ENCODE measurements around the gene RAB11FIP3.
A peak's percentile ranks its signal among the peaks of the same experiment; 100 is the strongest.
"Not testable (repeated sequence)": the region's sequence is repeated elsewhere in the genome, so short reads cannot be mapped to it uniquely, and the experiment has no call there.

The RAB11FIP3 gene

DNA sequence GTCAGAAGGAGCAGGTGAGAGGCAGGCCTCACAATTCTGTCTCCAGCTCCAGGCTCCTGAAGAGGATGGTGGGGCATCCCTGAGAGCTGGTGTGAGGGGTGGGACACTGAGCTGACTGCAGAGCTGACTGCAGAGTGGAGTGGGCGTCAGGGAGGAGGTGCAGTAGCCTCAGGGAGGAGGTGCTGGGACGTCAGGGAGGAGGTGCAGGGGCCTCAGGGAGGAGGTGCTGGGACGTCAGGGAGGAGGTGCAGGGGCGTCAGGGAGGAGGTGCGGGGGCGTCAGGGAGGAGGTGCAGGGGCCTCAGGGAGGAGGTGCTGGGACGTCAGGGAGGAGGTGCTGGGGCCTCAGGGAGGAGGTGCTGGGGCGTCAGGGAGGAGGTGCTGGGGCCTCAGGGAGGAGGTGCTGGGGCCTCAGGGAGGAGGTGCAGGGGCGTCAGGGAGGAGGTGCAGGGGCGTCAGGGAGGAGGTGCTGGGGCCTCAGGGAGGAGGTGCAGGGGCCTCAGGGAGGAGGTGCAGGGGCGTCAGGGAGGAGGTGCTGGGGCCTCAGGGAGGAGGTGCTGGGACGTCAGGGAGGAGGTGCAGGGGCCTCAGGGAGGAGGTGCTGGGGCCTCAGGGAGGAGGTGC, 41.9 kb downstream of the RAB11FIP3 start:
- not testable (repeated sequence) for DNase-seq

DNA sequence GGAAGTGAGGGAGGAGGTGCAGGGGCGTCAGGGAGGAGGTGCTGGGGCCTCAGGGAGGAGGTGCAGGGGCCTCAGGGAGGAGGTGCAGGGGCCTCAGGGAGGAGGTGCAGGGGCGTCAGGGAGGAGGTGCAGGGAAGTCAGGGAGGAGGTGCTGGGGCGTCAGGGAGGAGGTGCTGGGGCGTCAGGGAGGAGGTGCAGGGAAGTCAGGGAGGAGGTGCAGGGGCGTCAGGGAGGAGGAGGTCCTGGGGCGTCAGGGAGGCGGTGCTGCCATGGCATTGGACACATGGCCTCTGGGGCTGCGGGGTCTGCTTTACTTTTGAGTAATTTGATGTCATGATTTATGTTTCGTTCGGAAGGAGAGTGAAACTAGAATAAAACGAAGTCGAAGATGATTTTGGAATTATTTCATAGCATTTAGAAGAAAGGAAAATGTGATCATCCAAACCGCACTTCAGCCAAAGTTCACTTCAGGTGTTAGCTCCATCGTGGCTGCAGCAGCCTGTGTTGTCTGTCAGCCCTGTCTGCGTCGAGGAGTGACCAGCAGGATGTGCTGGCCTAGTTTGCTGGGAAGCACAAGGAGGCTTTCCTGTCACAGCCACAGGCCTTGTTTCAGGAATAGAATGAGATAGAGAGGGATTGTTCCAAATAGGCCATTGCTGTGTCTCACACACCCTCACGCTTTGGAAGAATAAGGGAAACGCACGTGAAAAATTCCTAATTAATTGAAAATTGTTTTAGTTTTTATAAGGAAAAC, 42.8 kb downstream of the RAB11FIP3 start:
- no peak for DNase-seq

GRCh38 chr16:469459-469858, 44.0 kb downstream of the RAB11FIP3 start:
- DNase-seq: not testable (repeated sequence)

DNA sequence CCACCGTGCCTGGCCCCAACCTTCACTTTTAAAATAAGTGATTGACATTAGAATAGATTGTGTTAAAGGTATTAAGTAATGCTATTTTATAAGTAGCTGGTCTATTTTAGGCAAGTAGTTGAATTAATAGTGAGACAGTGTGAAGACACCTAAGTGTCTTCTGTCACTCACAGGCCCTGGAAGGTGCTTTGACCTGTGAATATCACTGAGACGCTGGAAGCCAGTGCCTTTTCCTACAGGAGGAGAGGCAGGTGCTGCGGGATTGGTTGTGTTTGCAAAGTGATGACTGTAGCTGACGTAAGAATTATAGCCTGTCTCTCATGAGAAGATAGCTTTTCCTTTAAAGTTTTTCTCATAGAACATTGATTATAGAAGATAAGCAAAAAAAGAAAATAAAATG, 45.0 kb downstream of the RAB11FIP3 start:
- no peak for DNase-seq

- DNase-seq: peak; percentile 87
Measured at GRCh38 chr16:471353-472198, 46.1 kb downstream of the RAB11FIP3 start.

DNA sequence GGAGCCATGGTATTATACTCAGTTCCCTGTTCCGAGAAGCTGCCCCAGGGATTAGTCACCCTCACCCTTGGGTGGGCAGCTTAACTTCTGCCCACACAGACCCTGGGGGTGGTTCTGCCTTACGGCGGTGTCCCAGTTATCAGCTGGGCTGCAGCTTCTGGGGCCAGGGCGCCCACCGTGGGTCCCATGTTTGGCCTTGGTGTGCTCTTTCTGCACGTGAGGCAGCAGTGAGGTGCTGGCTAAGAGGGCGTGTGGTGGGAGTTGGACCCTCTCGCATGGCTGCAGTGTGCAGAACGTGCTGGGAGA, 46.7 kb downstream of the RAB11FIP3 start:
- DNase-seq: no peak

DNA sequence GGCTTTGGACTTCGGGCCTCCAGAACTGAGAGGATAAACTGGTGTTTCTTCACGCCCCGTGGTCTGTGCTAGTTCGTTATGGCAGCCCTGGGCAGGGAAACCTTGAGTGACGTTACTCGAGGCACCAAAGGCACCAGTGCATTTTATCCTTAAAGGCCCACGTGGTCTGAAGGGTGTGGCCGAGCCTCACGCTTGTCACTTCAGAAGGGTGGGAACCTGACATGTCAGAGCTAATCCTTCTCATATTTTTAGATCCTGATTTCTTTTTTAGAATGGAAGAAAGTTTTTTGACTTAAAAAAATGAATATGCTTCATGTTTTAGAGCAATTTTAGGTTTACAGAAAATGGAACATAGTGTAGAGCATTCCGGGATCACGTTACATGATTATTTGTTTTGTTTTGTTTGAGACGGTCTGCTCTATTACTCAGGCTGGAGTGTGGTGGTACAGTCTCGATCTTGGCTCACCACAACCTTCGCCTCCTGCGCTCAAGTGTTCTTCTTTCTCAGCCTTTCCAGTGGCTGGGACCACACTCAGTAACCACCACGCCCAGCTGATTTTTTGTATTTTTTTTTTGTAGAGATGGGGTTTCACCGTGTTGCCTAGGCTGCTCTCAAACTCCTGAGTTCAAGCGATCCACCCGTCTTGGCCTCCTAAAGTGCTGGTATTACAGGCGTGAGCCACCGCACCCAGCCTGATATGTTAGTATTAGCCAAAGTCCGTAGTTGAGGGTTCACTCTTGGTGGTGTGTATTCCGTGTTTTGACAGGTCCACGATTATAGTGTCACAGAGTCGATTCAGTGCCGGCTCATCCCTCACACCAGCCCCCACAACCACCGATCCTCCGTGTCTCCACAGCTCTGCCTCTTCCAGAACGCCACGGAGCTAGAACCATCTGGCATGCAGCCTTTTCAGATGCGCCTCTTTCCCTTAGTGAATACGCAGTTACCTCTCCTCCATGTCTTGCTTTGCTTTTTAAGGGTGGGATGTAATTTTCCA, 47.9 kb downstream of the RAB11FIP3 start:
- DNase-seq: no peak

GRCh38 chr16:474420-475122, 49.1 kb downstream of the RAB11FIP3 start:
- no peak for DNase-seq

DNA sequence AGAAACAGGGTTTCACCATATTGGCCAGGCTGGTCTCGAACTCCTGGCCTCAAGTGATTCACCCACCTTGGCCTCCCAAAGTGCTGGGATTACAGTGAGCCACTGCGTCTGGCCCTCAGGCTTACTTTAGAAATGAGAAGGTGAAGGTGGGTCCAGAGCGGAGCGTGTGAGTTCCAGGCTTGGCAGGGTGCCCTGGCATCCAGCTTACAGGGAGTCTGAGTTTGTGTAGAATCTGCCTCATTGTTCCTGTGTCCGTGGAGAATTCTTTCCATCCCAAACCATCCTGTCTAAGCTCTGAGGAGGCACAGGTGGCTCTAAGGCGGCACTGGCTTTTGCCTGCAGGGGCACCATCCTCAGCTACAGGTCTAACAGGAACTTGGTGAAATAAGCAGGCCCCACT, 50.6 kb downstream of the RAB11FIP3 start:
- DNase-seq: no peak

DNA sequence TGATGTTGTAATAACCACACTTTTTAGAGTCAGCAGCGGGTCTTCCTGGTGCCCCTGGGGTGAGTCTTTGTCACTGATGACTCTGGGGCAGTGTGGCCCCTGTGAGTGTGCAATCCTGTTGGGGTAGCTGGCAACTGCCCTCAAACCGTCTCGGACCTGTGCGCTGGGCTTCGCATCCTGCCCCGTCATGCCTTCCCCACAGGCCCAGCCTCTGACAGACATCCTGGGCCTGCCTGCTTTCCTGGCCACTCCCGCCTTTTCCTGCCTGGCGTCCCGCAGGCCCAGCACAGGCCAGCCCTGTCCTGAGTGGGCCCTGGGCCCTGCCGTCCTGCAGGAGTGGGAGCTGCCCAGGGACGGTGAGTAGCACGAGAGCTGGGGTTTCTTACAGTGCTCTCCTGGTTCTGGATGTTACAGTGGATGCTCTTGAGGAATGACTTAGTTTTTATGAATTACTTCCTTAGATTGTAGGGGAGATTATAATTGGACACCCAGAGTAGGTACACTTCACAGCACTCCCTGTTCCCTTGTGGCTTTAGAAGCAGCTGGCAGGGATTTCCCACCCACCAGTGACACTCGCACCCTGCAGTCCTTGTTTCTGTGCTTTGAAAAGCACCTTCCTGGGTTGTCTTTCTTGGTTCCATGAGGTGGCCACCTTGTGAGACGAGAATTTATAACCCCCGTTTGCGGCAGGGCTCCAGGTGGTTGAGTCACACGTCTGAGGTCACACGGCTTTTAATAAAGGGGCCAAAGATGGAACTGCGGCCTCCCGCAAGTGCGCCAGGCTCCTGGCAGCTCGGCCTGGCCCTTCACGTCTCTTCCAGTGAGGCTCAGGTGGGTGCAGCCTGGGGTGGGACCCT, 52.1 kb downstream of the RAB11FIP3 start:
- no peak for DNase-seq

GRCh38 chr16:478287-478686, 52.8 kb downstream of the RAB11FIP3 start:
- DNase-seq: not testable (repeated sequence)

DNA sequence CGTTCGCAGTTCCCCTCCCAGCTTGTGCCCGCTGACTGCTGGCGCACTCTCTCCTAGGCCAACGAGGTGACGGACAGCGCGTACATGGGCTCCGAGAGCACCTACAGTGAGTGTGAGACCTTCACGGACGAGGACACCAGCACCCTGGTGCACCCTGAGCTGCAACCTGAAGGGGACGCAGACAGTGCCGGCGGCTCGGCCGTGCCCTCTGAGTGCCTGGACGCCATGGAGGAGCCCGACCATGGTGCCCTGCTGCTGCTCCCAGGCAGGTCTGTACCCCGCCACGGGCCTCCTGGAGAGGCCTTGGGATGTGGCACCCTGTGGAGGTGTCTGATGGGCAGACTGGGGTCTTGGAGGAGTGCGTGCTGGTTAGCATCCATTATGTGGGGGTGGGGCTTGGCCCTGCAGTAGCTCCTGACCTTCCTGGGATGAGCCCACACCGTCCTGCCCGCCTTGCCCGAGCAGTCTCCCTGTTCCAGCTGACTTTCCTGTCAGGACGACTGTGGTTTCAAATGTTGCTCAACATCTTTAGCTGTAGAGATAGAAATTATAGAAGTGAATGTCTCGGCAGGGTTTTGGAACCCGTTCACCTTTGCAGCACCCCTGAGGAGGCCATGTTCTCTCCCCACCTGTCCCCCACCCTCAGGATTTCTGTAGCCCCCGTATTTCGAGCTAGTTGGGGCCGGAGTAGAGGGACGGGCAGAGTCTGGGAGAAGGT, 57.2 kb downstream of the RAB11FIP3 start:
- no peak for DNase-seq

DNA sequence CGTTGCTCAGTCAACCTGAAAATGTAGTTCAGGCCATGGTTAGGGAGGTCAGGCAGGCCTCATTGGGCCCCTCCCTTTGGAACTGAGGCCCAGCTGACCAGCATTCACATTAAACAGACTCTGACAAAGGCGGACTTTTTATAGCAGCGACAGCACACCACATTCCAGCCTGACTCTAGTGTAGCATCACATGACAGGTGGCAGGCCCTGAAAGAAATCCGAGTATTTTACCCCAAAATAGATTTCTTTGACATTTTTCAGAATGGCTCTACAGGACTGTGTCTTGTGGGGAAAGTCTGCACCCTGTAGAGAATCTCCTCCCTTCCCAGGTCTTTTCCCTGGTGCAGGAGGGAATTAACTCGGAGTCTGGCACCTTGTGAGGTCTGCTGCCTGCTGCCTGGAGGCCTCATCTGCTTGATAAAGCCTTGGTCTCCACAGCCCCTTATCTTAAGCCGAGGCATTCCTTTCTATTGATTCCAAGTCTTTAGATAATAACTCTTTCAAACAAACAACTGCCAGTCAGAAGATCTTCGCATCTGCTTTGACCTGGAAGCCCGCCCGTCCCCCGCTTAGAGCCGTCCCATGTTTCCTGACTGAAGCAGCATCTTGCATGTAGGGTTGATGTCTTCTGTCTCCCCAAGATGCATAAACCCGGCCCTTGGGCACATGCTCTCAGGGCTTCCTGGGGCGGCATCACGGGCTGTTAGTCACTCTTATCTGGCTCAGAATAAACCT, 58.1 kb downstream of the RAB11FIP3 start:
- DNase-seq: no peak

GRCh38 chr16:489606-490005, 64.2 kb downstream of the RAB11FIP3 start:
- no peak for DNase-seq

- no peak for DNase-seq
Measured at GRCh38 chr16:490768-491167, 65.3 kb downstream of the RAB11FIP3 start.

- DNase-seq: no peak
Measured at GRCh38 chr16:491220-491919, 65.9 kb downstream of the RAB11FIP3 start.

GRCh38 chr16:492211-492875, 66.9 kb downstream of the RAB11FIP3 start:
- no peak for DNase-seq

DNA sequence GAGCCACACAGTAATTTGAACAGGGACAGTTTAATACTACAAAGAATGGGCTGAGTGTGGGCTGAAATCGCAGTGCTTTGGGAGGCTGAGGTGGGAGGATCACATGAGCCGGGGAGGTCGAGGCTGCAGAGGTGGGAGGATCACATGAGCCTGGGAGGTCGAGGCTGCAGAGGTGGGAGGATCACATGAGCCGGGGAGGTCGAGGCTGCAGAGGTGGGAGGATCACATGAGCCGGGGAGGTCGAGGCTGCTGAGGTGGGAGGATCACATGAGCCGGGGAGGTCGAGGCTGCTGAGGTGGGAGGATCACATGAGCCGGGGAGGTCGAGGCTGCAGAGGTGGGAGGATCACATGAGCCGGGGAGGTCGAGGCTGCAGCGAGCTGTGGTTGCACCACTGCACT, 69.2 kb downstream of the RAB11FIP3 start:
- DNase-seq: not testable (repeated sequence)

Data from fibroblast of skin of scalp (primary cell).